ENCODE results near the gene OR6B3. TPM values are rescaled to one million over a fixed set of nuclear protein-coding genes. Genes with fewer than 3 reads are reported as not detected.

OR6B3 gene
- total RNA-seq (not detected), polyA plus RNA-seq (ENCODE audit: insufficient read length in 6 of 6) (not detected)
- long read RNA-seq, donor 1: 0 reads
- long read RNA-seq, donor 2: 0 reads
- long read RNA-seq, donor 3: 0 reads
- long read RNA-seq, donor 4: 0 reads
- long read RNA-seq, donor 5: 0 reads
- long read RNA-seq, donor 6: 0 reads
- long read RNA-seq, donor 7: 0 reads
- long read RNA-seq, donor 8: 0 reads
- long read RNA-seq, donor 9: 0 reads
- long read RNA-seq, donor 10: 0 reads
- long read RNA-seq, donor 11: 0 reads
- long read RNA-seq, donor 12: 0 reads

DNA sequence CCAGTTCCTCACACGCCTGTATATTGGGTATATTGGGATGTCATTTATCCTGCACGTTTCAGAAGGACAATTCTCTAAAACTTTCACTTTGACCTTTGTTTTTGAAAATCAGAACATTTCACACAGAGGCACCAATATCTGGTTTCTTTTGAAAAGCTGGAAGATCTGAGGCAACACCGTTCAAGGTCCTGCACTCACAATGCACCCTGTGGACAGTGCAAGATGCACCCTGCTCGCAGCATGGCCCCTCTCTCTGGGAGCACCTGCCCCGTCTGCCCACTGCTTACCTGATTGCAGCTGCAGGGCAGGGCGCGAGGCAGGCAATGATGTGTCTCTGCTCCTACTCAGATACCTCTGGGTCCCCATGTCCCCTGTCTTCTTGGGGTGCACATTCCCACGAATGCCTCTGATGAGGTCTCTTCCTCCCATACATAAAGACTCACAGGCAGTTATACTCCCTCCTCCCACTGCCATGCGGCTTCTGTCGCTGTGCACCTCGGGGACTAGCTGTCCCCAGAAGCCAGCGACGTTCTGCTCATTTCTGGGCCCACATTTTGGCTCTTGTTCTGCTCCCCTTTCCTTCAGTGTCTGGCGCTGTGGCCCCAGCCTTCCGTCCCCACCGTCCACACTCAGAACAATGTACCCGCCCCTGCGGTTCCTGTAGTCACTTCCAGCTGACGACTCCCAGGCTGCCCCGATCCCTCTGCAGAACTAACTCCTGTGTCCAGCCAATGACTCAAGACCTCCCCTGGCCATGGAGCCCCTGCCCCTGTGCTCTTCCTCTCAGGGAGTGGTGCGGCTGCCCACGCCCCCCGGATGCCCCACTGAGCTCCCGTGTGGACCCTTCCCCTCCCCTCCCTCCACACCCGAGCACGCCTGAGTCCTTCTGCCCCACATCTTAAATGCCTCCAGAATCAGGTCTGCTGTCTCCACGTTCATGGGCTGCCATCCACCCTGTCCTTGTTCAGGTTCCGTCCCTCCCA lies at the start of gene OR6B3:
Gene OR6B3 (minus strand): TSS at position 349 of the 983 bp plus-strand sequence.
- peak in 1 of 4 donors; percentile 65 for DNase-seq
- intact Hi-C loops (cut with DNase I): no loop called here
- no peak for ATAC-seq
- Histone ChIP-seq H3K36me3 (no peaks in the 10 kb centered on the region), H3K27me3 (peaks cover 5 to 96% of the 10 kb centered on the region in 2 donors), H3K4me1 (no peaks in the 10 kb centered on the region), H3K4me3 (no peak within 1 kb of the TSS), H3K9me3 (no peaks in the 10 kb centered on the region), H3K27ac (no peak within 1 kb of the TSS)
- TF ChIP-seq, protein P1, sequence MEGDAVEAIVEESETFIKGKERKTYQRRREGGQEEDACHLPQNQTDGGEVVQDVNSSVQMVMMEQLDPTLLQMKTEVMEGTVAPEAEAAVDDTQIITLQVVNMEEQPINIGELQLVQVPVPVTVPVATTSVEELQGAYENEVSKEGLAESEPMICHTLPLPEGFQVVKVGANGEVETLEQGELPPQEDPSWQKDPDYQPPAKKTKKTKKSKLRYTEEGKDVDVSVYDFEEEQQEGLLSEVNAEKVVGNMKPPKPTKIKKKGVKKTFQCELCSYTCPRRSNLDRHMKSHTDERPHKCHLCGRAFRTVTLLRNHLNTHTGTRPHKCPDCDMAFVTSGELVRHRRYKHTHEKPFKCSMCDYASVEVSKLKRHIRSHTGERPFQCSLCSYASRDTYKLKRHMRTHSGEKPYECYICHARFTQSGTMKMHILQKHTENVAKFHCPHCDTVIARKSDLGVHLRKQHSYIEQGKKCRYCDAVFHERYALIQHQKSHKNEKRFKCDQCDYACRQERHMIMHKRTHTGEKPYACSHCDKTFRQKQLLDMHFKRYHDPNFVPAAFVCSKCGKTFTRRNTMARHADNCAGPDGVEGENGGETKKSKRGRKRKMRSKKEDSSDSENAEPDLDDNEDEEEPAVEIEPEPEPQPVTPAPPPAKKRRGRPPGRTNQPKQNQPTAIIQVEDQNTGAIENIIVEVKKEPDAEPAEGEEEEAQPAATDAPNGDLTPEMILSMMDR (IDR thresholded peaks at IDR 0.05): no peak

GRCh38 chr2:240098349-240098748 lies 45.0 kb upstream of the OR6B3 start:
- TF ChIP-seq, protein P1 (IDR thresholded peaks at IDR 0.05): no peak
- Histone ChIP-seq H3K4me3 (no peak overlapping the region), H3K4me1 (no peaks in the 10 kb centered on the region), H3K36me3 (no peaks in the 10 kb centered on the region), H3K27me3 (peaks cover 44 to 62% of the 10 kb centered on the region in 2 donors), H3K27ac (no peak overlapping the region), H3K9me3 (no peaks in the 10 kb centered on the region)
- intact Hi-C loops (cut with DNase I): no loop called here
- ATAC-seq (no peak), DNase-seq (no peak)

DNA sequence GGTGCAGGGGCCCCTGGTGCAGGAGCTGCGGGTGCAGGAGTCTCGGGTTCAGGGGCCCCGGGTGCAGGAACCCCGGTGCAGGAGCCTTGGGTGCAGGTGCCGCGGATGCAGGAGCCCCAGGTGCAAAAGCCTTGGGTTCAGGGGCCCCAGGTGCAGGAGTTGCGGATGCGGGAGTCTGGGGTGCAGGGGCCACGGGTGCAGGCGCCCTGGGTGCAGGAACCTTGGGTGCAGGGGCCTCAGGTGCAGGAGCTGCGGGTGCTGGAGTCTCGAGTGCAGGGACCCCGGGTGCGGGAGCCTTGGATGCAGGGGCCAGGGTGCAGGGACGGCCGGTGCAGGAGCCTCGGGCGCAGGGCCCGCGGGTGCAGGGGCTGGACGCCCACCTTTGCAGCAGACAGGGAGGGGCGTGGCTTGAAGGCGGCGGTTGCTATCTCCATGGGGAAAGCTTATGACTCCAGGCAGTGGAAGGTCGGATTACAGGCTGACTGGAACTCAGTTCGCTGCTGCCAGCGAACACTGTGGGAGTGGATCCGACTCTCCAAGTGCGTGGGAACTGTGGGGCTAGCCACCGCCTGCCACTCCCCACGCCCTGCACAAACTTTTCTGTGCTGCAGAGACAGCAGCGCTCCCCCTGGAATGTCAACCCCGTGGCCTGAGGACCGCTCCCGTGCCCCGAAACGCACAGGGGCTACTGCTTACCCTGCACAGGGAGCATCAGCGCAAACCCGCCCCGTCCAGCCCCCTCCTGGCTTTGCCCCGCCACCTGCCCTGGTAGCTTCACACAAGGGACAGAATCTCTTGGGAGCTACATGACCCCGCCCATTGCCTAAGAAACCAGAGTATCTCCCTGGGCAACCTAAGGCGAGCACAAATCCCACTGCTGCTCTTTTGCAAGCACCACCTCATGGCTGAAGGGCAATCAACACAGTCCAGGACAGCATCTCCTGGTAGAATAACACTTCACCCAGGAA lies 42.5 kb upstream of the OR6B3 start:
- Histone ChIP-seq H3K4me1 (no peaks in the 10 kb centered on the region), H3K27me3 (peaks cover 44 to 73% of the 10 kb centered on the region in 2 donors), H3K4me3 (no peak overlapping the region), H3K36me3 (no peaks in the 10 kb centered on the region), H3K9me3 (no peaks in the 10 kb centered on the region), H3K27ac (no peak overlapping the region)
- intact Hi-C loops (cut with DNase I): no loop called here
- TF ChIP-seq, protein P1 (IDR thresholded peaks at IDR 0.05): no peak
- DNase-seq (peak in 1 of 4 donors; percentile 61), ATAC-seq (no peak)

GRCh38 chr2:240089306-240089705 lies 36.0 kb upstream of the OR6B3 start:
- H3K9me3 ChIP-seq: peaks cover 0 to 20% of the 10 kb centered on the region in 2 donors
- intact Hi-C loops (cut with DNase I): no loop called here
- TF ChIP-seq, protein P1 (IDR thresholded peaks at IDR 0.05): no peak

More at GRCh38 chr2:240089306-240089705, 36.0 kb upstream of the OR6B3 start:
- Histone ChIP-seq H3K4me1 (no peaks in the 10 kb centered on the region), H3K27ac (no peak overlapping the region), H3K36me3 (no peaks in the 10 kb centered on the region), H3K27me3 (peaks cover 7 to 38% of the 10 kb centered on the region in 2 donors), H3K4me3 (no peak overlapping the region)
- ATAC-seq: no peak
- no peak for DNase-seq
